Activated B cell treated with CpG ODN at 0.5 μM for 24 hours (primary cell): ENCODE data around the gene TMEM170B. TPM values are rescaled to one million over a fixed set of nuclear protein-coding genes. Genes with fewer than 3 reads are reported as not detected.

Experiments used
- ATAC-seq: fragments of 200-7000 bp; cut with Tn5 transposase; one replicate; pipeline ENCODE4 v1.10.0; 2021; ENCODE audit warnings: low read depth, mild to moderate bottlenecking, moderate library complexity
- CTCF ChIA-PET: fragments of 350-600 bp; sonication (Branson Sonifier 250); formaldehyde crosslinking; loops from one replicate; lab custom pipeline; 2021; ENCODE audit warnings: antibody characterized with exemption; lab: Charles Lee
- POLR2A ChIA-PET: fragments of 350-600 bp; sonication (Branson Sonifier 250); formaldehyde crosslinking; loops from one replicate; lab custom pipeline; 2021; ENCODE audit warnings: antibody characterized with exemption; lab: Charles Lee
- DNase-seq: peaks from one replicate; pipeline ENCODE4 v3.0.0; 2022
- H3K27ac Mint-ChIP-seq: one replicate; pipeline ENCODE4 v1.8.0; 2020; ENCODE audit warnings: mixed read lengths
- H3K27me3 Mint-ChIP-seq: one replicate; pipeline ENCODE4 v1.8.0; 2021; ENCODE audit warnings: mixed read lengths
- H3K36me3 Mint-ChIP-seq: one replicate; pipeline ENCODE4 v1.8.0; 2021; ENCODE audit warnings: low read depth, mixed read lengths
- H3K4me1 Mint-ChIP-seq: one replicate; pipeline ENCODE4 v1.8.0; 2021; ENCODE audit warnings: mixed read lengths
- H3K4me3 Mint-ChIP-seq: one replicate; pipeline ENCODE4 v1.8.0; 2020; ENCODE audit warnings: mild to moderate bottlenecking, mixed read lengths
- H3K9me3 Mint-ChIP-seq: one replicate; pipeline ENCODE4 v1.8.0; 2020; ENCODE audit warnings: mixed read lengths
- CTCF ChIP-seq: fragments of 200-600 bp; IDR thresholded peaks from one replicate; pipeline ENCODE4 v1.8.0; 2022; ENCODE audit warnings: antibody characterized with exemption, mild to moderate bottlenecking
- intact Hi-C: fragments of 100-400 bp; cut with micrococcal nuclease; formaldehyde crosslinking; loops from one replicate; pipeline ENCODE4 v1.15.1; 2024
- total RNA-seq: library from RNA; stranded (reverse); gene quantifications from 2 replicates; pipeline ENCODE4 v1.2.3, GENCODE V29; 2022

TMEM170B gene
- total RNA-seq, 1 donor from 2014 or later, result 2.6 TPM

DNA sequence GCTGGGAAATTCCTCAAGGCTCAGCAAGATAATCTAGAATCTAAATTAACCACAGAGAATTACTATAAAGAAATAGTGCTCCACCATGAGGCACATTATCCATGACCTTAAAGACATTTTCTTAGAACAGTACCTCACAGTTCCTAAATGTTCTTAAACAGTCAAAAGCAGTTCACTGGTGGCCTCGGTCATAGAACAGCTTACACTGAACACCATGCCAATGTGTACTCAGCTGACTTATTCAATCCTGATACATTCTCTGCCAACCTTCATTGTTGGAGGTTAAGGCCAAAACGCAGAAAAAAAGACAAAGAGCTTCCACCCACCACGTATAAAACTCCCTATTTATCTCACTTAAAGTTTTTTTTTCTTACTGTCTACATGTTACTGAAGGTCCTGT lies 21.8 kb upstream of the TMEM170B start:
- intact Hi-C loops, result no loop called here
- CTCF ChIA-PET, result interaction anchor here (1.1 to 1.3 kb wide), 2 partner anchors 19 to 372 kb away, joined by 6 read pairs; no protein-coding TSS in a partner anchor
- H3K36me3 Mint-ChIP-seq, result no peaks in the 10 kb centered on the region
- DNase-seq (no peak), ATAC-seq (no peak)
- no peak overlapping the region for H3K27ac Mint-ChIP-seq
- H3K27me3 Mint-ChIP-seq, result no peaks in the 10 kb centered on the region
- POLR2A ChIA-PET, result interaction anchor here (1.2 to 1.3 kb wide), 2 partner anchors 22 to 55 kb away, joined by 3 read pairs; no protein-coding TSS in a partner anchor
- no peak for TF ChIP-seq CTCF
- no peak overlapping the region for H3K4me3 Mint-ChIP-seq
- peaks cover 2% of the 10 kb centered on the region for H3K9me3 Mint-ChIP-seq
- peaks cover 48% of the 10 kb centered on the region for H3K4me1 Mint-ChIP-seq

DNA sequence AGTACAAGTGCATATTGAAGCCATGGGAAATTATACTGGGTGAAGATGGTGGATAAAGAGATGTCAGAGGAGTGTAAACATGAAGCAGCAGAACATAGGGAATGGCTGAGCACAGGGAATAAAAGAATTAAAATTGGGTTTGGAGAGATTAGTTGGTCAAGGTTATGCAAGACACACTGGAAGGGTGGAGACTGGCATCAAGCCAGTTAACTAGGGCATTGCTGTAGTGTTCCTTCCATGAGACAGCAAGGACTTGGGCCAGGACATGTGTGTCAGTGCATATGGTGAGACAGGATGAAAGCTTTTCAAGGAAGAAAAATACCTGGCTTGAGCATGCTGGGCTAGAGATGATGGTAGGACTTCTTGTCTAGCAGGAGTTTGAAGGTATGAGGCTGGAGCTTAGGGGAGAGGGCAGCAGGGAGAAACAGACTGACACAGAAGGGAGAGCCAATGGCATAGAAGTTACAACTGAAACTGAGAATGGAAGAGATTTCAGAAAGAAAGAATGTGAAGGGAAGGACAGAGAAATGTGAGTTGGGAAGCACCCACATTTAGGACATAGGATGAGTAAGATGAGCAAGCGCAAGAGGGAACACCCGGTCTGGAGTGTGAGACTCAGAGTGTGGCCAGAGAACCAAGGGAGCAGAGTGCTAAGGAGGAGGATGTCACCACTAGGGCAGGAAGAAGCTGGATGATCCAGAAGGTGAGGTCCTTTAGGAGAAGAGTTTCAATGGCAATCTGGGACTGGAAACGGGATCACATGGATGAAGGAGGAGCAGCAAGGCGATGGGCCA lies 14.5 kb upstream of the TMEM170B start:
- H3K4me3 Mint-ChIP-seq, result no peak overlapping the region
- ChIA-PET CTCF (no interaction called here), POLR2A (no interaction called here)
- H3K9me3 Mint-ChIP-seq, result no peaks in the 10 kb centered on the region
- no peak overlapping the region for H3K27ac Mint-ChIP-seq
- H3K27me3 Mint-ChIP-seq, result no peaks in the 10 kb centered on the region
- DNase-seq (no peak), ATAC-seq (no peak)
- TF ChIP-seq CTCF, result no peak
- peaks cover 22% of the 10 kb centered on the region for H3K4me1 Mint-ChIP-seq
- intact Hi-C loops, result no loop called here
- no peaks in the 10 kb centered on the region for H3K36me3 Mint-ChIP-seq

DNA sequence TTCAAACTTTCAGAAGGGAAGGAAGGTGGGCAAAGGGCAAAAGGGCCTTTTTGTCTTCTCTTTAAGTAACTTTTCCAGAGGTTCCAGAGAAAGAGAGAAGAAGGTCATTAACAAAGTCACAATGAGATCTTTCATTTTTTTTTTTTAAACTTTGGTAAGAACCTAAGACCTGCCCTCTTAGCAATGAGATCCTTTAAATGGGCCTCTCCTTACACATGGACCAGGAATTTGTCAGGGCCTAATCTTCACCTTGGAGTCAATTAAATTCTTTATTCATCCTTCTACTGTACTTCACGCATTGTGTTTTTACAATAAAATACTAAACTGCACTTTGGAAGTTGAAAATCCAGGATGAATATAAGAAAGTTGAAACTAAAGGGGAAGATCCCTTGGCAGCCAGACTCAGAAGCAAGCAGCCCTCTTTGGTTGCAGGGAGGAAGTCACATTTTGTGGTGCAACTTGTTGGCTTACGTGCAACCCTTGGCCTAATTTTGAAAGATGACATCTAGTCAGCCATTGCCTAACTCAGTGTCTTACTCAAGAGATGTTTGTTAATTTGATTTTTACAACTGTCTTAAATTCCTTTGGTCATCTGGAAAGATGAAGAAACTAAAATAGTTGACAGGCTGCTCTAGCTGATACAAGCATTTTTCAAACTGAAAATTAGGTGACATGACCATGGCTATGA lies 11.9 kb upstream of the TMEM170B start:
- ChIA-PET CTCF (no interaction called here), POLR2A (no interaction called here)
- no peak for TF ChIP-seq CTCF
- ATAC-seq, result no peak
- H3K4me1 Mint-ChIP-seq, result peaks cover 4% of the 10 kb centered on the region
- no peak for DNase-seq
- no peak overlapping the region for H3K27ac Mint-ChIP-seq
- no peaks in the 10 kb centered on the region for H3K36me3 Mint-ChIP-seq
- intact Hi-C loops, result no loop called here
- no peaks in the 10 kb centered on the region for H3K9me3 Mint-ChIP-seq
- peaks cover 3% of the 10 kb centered on the region for H3K27me3 Mint-ChIP-seq
- H3K4me3 Mint-ChIP-seq, result no peak overlapping the region

- ATAC-seq, result no peak
- Mint-ChIP-seq H3K9me3 (no peaks in the 10 kb centered on the region), H3K4me1 (no peaks in the 10 kb centered on the region), H3K27me3 (peaks cover 3% of the 10 kb centered on the region), H3K4me3 (no peak overlapping the region), H3K27ac (no peak overlapping the region), H3K36me3 (no peaks in the 10 kb centered on the region)
- DNase-seq, result no peak
- intact Hi-C loops, result no loop called here
- no peak for TF ChIP-seq CTCF
- ChIA-PET POLR2A (interaction anchor here (0.7 kb wide), 1 partner anchor 31 kb away, joined by 3 read pairs; no protein-coding TSS in a partner anchor), CTCF (no interaction called here)
Observed at GRCh38 chr6:11526156-11526505, 11.4 kb upstream of the TMEM170B start.

GRCh38 chr6:11527274-11527870 lies 10.2 kb upstream of the TMEM170B start:
- intact Hi-C loops, result no loop called here
- no peak for DNase-seq
- Mint-ChIP-seq H3K4me3 (no peak overlapping the region), H3K36me3 (no peaks in the 10 kb centered on the region), H3K27ac (no peak overlapping the region), H3K4me1 (no peaks in the 10 kb centered on the region), H3K9me3 (no peaks in the 10 kb centered on the region), H3K27me3 (peaks cover 3% of the 10 kb centered on the region)
- no peak for TF ChIP-seq CTCF
- ChIA-PET CTCF (no interaction called here), POLR2A (no interaction called here)
- ATAC-seq, result no peak
